Measurements from ENCODE around the gene FAM181A.

DNA sequence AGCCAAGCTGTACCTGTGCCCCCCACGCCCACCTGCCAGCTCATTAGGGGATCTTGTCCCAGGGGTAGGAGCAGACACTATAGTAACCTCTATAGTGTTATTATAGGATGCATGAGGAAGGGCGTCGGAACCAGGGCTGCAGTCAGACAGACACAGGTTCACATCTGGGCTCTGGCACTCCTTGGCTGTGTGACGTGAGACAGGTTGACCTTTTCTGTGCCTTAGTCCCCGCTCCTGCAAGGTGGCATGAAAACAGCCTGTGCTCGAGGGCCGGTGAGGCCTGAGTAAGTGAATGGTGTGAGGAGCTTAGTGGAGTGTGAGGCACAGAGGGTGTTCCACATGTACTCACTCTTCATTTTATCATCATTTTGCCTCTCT, 30.2 kb downstream of the FAM181A start:
- TF ChIP-seq CTCF (IDR thresholded peaks at IDR 0.05), result no peak
- TF ChIP-seq POLR2AphosphoS5 (IDR thresholded peaks at IDR 0.05), result no peak

Data from suprapubic skin (tissue), 3 donors.